ENCODE measurements around the gene JPT2.
"Not testable (repeated sequence)": the region's sequence is repeated elsewhere in the genome, so short reads cannot be mapped to it uniquely, and the experiment has no call there.

The JPT2 gene

GRCh38 chr16:1700246-1700645 lies 22.2 kb downstream of the JPT2 start:
- peaks cover 28 to 44% of the 10 kb centered on the region in 2 donors for H3K36me3 ChIP-seq (ENCODE audit: control insufficient read depth in 1 of 2, insufficient read depth in 2 of 2, low read length in 2 of 2)
- H3K4me1 ChIP-seq (ENCODE audit: control insufficient read depth in 1 of 2, insufficient read depth in 2 of 2, low read length in 2 of 2): peaks cover 0 to 5% of the 10 kb centered on the region in 2 donors
- H3K27me3 ChIP-seq (ENCODE audit: low read depth, low read length): no peaks in the 10 kb centered on the region
- H3K4me3 ChIP-seq (ENCODE audit: low read depth in 1 of 2, low read length in 2 of 2): no peak overlapping the region
- H3K9me3 ChIP-seq (ENCODE audit: control insufficient read depth in 1 of 2, low read length in 2 of 2): no peaks in the 10 kb centered on the region
- H3K27ac ChIP-seq (ENCODE audit: low read length): no peak overlapping the region

GRCh38 chr16:1701216-1701878 lies 23.3 kb downstream of the JPT2 start:
- peaks cover 0 to 5% of the 10 kb centered on the region in 2 donors for H3K4me1 ChIP-seq (ENCODE audit: control insufficient read depth in 1 of 2, insufficient read depth in 2 of 2, low read length in 2 of 2)
- no peaks in the 10 kb centered on the region for H3K9me3 ChIP-seq (ENCODE audit: control insufficient read depth in 1 of 2, low read length in 2 of 2)
- H3K27ac ChIP-seq (ENCODE audit: low read length): no peak overlapping the region
- no peaks in the 10 kb centered on the region for H3K27me3 ChIP-seq (ENCODE audit: low read depth, low read length)
- peaks cover 28 to 44% of the 10 kb centered on the region in 2 donors for H3K36me3 ChIP-seq (ENCODE audit: control insufficient read depth in 1 of 2, insufficient read depth in 2 of 2, low read length in 2 of 2)
- H3K4me3 ChIP-seq (ENCODE audit: low read depth in 1 of 2, low read length in 2 of 2): no peak overlapping the region

- H3K27ac ChIP-seq (ENCODE audit: low read length): peak overlapping the region; percentile 85
- peaks cover 7 to 24% of the 10 kb centered on the region in 2 donors for H3K4me1 ChIP-seq (ENCODE audit: control insufficient read depth in 1 of 2, insufficient read depth in 2 of 2, low read length in 2 of 2)
- H3K27me3 ChIP-seq (ENCODE audit: low read depth, low read length); H3K9me3 ChIP-seq (ENCODE audit: control insufficient read depth in 1 of 2, low read length in 2 of 2): not testable (repeated sequence)
- H3K4me3 ChIP-seq (ENCODE audit: low read depth in 1 of 2, low read length in 2 of 2): peak overlapping the region; percentile 83 to 84
- peaks cover 14% of the 10 kb centered on the region in 2 donors for H3K36me3 ChIP-seq (ENCODE audit: control insufficient read depth in 1 of 2, insufficient read depth in 2 of 2, low read length in 2 of 2)
Measured at GRCh38 chr16:1705324-1705687, 27.2 kb downstream of the JPT2 start.

GRCh38 chr16:1705688-1706385 lies 27.8 kb downstream of the JPT2 start, which contains the start of gene MAPK8IP3:
Gene MAPK8IP3 (plus strand): TSS chr16:1706195. CDS start chr16:1706340, 145 bp downstream.
- peaks cover 7 to 24% of the 10 kb centered on the region in 2 donors for H3K4me1 ChIP-seq (ENCODE audit: control insufficient read depth in 1 of 2, insufficient read depth in 2 of 2, low read length in 2 of 2)
- H3K27ac ChIP-seq (ENCODE audit: low read length): peak within 1 kb of the TSS; percentile 85
- peak within 1 kb of the TSS; percentile 83 to 84 for H3K4me3 ChIP-seq (ENCODE audit: low read depth in 1 of 2, low read length in 2 of 2)
- H3K36me3 ChIP-seq (ENCODE audit: control insufficient read depth in 1 of 2, insufficient read depth in 2 of 2, low read length in 2 of 2): peaks cover 9 to 10% of the 10 kb centered on the region in 2 donors
- H3K27me3 ChIP-seq (ENCODE audit: low read depth, low read length): no peaks in the 10 kb centered on the region
- no peaks in the 10 kb centered on the region for H3K9me3 ChIP-seq (ENCODE audit: control insufficient read depth in 1 of 2, low read length in 2 of 2)

DNA sequence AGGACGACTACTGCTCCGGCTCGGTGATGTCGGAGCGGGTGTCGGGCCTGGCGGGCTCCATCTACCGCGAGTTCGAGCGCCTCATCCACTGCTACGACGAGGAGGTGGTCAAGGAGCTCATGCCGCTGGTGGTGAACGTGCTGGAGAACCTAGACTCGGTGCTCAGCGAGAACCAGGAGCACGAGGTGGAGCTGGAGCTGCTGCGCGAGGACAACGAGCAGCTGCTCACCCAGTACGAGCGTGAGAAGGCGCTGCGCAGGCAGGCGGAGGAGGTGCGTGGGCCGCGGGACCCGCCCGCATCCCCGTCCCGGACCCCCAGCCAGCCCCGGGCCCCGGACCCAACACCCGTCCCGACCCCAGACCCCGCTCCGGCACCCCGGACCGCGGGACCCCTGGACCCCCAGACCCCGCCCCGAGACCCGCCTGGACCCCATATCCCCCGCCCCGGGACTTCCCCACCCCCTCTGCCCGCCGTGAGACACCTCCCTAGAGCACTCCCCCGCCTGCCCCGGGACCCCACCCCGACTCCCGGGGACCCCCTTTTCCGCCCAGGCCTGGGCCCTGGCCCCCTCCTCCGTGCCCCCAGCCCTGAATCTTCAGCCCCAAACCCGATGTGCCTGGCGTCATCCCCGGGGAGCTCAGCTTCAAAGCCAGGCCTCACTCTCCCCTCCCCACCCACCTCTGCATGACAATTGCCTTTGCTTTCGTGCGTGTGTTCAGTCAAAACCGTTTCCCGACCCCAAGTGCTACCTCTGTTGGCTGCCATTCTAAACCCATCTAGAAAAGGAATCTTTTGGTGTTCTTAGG lies 28.5 kb downstream of the JPT2 start:
- no peaks in the 10 kb centered on the region for H3K27me3 ChIP-seq (ENCODE audit: low read depth, low read length)
- peaks cover 7 to 24% of the 10 kb centered on the region in 2 donors for H3K4me1 ChIP-seq (ENCODE audit: control insufficient read depth in 1 of 2, insufficient read depth in 2 of 2, low read length in 2 of 2)
- H3K4me3 ChIP-seq (ENCODE audit: low read depth in 1 of 2, low read length in 2 of 2): peak overlapping the region; percentile 83 to 84
- H3K36me3 ChIP-seq (ENCODE audit: control insufficient read depth in 1 of 2, insufficient read depth in 2 of 2, low read length in 2 of 2): peaks cover 7 to 8% of the 10 kb centered on the region in 2 donors
- peak overlapping the region; percentile 85 for H3K27ac ChIP-seq (ENCODE audit: low read length)
- no peaks in the 10 kb centered on the region for H3K9me3 ChIP-seq (ENCODE audit: control insufficient read depth in 1 of 2, low read length in 2 of 2)

DNA sequence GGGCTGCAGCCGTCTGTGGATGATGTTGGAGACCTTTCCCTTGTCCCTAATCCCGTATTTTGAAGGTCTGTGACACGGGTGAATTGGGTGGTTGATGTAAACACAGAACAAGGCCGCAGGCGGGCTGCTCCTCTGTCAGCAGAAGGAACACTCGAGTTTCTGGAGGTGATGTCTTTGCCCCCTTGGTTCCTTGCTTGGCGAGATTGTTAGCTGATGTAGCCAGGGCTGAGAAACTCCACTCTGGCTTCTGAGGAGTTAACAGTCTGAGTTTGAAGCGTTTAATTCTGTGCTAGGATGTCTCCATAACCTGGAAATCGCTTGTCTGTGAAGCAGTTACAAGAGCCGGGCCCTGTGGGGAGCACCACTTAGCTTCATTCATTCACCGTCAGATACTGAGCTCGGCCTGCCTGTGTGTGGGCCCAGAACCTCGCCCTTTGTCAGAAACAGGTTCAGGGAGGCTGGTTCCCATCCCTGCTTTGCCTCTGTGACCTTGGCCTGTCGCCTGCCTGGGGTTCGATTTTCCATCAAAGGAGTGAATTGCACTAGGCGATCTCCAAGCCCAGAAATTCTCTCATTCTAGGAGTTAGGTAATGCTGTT lies 29.2 kb downstream of the JPT2 start:
- H3K4me1 ChIP-seq (ENCODE audit: control insufficient read depth in 1 of 2, insufficient read depth in 2 of 2, low read length in 2 of 2): peaks cover 7 to 24% of the 10 kb centered on the region in 2 donors
- H3K27ac ChIP-seq (ENCODE audit: low read length): peak overlapping the region; percentile 34
- no peaks in the 10 kb centered on the region for H3K27me3 ChIP-seq (ENCODE audit: low read depth, low read length)
- peaks cover 3 to 4% of the 10 kb centered on the region in 2 donors for H3K36me3 ChIP-seq (ENCODE audit: control insufficient read depth in 1 of 2, insufficient read depth in 2 of 2, low read length in 2 of 2)
- H3K4me3 ChIP-seq (ENCODE audit: low read depth in 1 of 2, low read length in 2 of 2): peak overlapping the region; percentile 50 to 84
- no peaks in the 10 kb centered on the region for H3K9me3 ChIP-seq (ENCODE audit: control insufficient read depth in 1 of 2, low read length in 2 of 2)

DNA sequence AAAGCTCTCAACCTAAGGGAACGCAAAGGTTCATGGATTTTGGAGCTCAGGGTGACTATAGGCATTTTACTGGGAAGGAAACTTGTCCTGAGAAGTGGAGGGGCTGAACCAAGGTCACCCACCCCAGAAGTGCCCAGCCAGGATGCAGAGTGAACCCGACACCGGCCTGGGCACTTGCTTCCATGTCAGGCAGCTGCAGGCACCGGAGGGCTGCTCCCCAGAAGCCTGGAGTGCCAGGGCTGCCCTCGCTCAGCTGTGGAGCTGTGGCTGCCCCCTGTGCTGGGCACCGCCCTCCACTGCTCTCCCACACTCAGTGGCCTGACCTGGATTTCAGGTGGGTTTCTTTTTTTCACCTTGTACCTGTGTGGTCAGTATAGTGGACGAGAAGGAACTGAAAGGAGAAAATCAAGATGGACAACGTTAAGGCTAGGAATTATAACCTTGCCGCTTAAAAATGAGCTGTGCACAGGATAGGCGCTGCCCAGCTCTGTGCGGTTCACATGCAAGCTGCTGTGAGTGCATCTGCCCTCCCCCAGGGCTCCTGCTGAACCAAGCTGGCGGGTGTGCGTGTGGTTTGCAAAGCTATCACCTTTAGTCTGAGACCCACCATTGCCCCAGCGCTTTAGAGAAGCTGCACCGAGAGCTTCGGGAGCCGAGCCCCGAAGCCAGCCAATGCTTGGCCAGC lies 30.1 kb downstream of the JPT2 start:
- no peak overlapping the region for H3K27ac ChIP-seq (ENCODE audit: low read length)
- H3K9me3 ChIP-seq (ENCODE audit: control insufficient read depth in 1 of 2, low read length in 2 of 2): no peaks in the 10 kb centered on the region
- H3K4me3 ChIP-seq (ENCODE audit: low read depth in 1 of 2, low read length in 2 of 2): peak overlapping the region in 1 of 2 donors; percentile 50
- H3K27me3 ChIP-seq (ENCODE audit: low read depth, low read length): no peaks in the 10 kb centered on the region
- H3K36me3 ChIP-seq (ENCODE audit: control insufficient read depth in 1 of 2, insufficient read depth in 2 of 2, low read length in 2 of 2): no peaks in the 10 kb centered on the region
- peaks cover 7 to 28% of the 10 kb centered on the region in 2 donors for H3K4me1 ChIP-seq (ENCODE audit: control insufficient read depth in 1 of 2, insufficient read depth in 2 of 2, low read length in 2 of 2)

DNA sequence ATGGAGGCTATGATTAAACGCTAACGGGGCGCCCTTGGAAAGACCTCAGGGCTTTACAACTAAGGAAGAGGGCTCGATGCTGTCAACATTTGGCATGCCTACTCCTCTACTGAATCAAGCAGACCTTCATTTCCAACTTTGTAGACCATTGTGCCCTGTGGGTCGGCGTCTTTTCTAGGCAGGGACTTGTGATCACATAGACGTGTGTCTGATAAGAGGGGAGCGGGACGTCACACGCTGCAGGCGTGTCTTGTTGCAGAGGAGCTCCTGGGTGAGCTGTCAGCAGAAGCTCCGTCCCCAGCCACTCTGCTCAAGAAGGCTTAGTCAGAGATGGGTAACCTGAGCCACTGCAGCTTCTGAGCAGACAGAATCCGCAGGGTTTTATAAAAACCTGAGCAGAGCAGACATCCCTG lies 30.7 kb downstream of the JPT2 start:
- Histone ChIP-seq H3K27me3 (ENCODE audit: low read depth, low read length) (no peaks in the 10 kb centered on the region), H3K4me3 (ENCODE audit: low read depth in 1 of 2, low read length in 2 of 2) (no peak overlapping the region), H3K9me3 (ENCODE audit: control insufficient read depth in 1 of 2, low read length in 2 of 2) (no peaks in the 10 kb centered on the region), H3K36me3 (ENCODE audit: control insufficient read depth in 1 of 2, insufficient read depth in 2 of 2, low read length in 2 of 2) (no peaks in the 10 kb centered on the region), H3K4me1 (ENCODE audit: control insufficient read depth in 1 of 2, insufficient read depth in 2 of 2, low read length in 2 of 2) (peaks cover 7 to 28% of the 10 kb centered on the region in 2 donors), H3K27ac (ENCODE audit: low read length) (no peak overlapping the region)

DNA sequence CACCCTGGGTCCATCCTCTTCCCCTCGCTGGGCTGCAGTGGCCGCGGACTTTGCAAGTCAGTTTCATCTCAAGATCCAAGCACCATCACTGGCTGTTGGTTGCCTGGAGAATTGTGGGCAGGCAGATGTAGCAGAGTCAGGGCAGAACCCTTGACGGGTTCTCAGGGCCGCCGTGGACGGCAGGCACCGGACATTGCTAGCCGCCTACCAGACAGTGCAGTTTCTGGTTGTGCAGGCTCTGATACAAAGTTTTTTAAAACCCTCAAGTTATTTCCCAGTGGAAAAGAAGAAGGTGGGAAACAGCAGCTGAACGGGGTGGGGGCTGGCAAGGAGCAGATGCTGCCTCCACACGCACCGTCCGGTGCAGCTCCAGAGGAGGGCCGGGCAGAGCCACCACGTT lies 31.3 kb downstream of the JPT2 start:
- Histone ChIP-seq H3K36me3 (ENCODE audit: control insufficient read depth in 1 of 2, insufficient read depth in 2 of 2, low read length in 2 of 2) (no peaks in the 10 kb centered on the region), H3K4me3 (ENCODE audit: low read depth in 1 of 2, low read length in 2 of 2) (no peak overlapping the region), H3K4me1 (ENCODE audit: control insufficient read depth in 1 of 2, insufficient read depth in 2 of 2, low read length in 2 of 2) (peaks cover 7 to 28% of the 10 kb centered on the region in 2 donors), H3K27ac (ENCODE audit: low read length) (no peak overlapping the region), H3K9me3 (ENCODE audit: control insufficient read depth in 1 of 2, low read length in 2 of 2) (no peaks in the 10 kb centered on the region), H3K27me3 (ENCODE audit: low read depth, low read length) (no peaks in the 10 kb centered on the region)

DNA sequence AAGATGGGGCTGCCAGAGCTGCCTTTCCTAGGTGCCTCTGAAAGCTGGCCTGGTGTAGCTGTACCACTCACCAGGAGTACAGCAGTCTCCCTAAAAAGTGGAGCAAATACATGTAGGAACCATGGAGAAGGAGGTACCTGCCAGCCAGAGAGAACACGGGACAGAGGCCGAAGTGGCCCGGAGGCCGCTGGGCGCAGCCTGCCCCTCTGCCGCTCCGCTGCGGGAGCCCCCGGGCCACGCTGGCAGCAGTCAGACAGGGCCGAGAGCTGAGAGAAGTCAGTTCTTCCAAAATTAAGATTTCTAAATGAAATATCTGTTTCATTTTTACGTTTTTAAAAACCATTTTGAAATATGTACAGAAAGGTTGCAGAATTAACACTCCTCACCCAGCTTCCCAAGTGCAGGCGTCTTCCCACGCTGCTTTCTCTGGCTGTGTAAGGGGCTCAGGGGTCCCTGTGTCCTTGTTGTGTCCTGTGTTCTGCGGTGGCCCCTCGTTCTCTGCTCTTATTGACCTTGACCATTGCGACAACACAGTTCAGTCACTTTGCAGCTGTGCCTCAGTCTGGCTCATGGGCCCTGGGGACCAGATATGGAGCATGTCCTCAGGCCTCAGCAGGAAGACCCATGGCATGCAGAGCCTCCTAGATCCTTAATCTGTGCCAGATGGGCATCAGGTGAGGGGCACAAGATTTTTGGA lies 32.9 kb downstream of the JPT2 start:
- Histone ChIP-seq H3K9me3 (ENCODE audit: control insufficient read depth in 1 of 2, low read length in 2 of 2) (no peaks in the 10 kb centered on the region), H3K27ac (ENCODE audit: low read length) (no peak overlapping the region), H3K4me3 (ENCODE audit: low read depth in 1 of 2, low read length in 2 of 2) (no peak overlapping the region), H3K36me3 (ENCODE audit: control insufficient read depth in 1 of 2, insufficient read depth in 2 of 2, low read length in 2 of 2) (no peaks in the 10 kb centered on the region), H3K27me3 (ENCODE audit: low read depth, low read length) (no peaks in the 10 kb centered on the region), H3K4me1 (ENCODE audit: control insufficient read depth in 1 of 2, insufficient read depth in 2 of 2, low read length in 2 of 2) (peaks cover 7 to 23% of the 10 kb centered on the region in 2 donors)

Measured in muscle layer of duodenum (tissue), 2 donors.